Measurements from ENCODE around the gene THEMIS2.
A peak's percentile ranks its signal among the peaks of the same experiment; 100 is the strongest.
"Not testable (repeated sequence)": the region's sequence is repeated elsewhere in the genome, so short reads cannot be mapped to it uniquely, and the experiment has no call there.

Gene THEMIS2

DNA sequence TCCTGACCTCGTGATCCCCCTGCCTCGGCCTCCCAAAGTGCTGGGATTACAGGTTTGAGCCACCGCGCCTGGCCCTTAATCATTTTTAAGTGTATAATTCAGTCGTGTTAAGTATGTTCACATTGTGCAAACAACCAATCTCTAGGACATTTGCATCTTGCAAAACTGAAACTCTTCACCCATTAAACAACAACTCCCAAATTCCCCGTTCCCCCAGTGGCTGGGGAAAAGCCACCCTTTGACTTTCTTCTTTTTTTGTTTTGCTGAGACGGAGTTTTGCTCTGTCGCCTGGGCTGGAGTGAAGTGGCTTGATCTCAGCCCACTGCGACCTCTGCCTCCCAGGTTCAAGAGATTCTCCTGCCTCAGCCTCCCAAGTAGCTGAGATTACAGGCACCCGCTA is 6.5 kb upstream of the THEMIS2 start:
- Histone ChIP-seq H3K27me3 (replicated peaks; ENCODE audit: control insufficient read depth, insufficient read depth, low read length) (no peaks in the 10 kb centered on the region), H3K36me3 (ENCODE audit: control insufficient read depth, insufficient read depth, low read length) (no peaks in the 10 kb centered on the region), H3K4me3 (replicated peaks; ENCODE audit: low read depth, low read length) (no peak overlapping the region)
- DNase-seq (ENCODE audit: extremely low read depth, insufficient read length): no peak
- TF ChIP-seq, protein P1, sequence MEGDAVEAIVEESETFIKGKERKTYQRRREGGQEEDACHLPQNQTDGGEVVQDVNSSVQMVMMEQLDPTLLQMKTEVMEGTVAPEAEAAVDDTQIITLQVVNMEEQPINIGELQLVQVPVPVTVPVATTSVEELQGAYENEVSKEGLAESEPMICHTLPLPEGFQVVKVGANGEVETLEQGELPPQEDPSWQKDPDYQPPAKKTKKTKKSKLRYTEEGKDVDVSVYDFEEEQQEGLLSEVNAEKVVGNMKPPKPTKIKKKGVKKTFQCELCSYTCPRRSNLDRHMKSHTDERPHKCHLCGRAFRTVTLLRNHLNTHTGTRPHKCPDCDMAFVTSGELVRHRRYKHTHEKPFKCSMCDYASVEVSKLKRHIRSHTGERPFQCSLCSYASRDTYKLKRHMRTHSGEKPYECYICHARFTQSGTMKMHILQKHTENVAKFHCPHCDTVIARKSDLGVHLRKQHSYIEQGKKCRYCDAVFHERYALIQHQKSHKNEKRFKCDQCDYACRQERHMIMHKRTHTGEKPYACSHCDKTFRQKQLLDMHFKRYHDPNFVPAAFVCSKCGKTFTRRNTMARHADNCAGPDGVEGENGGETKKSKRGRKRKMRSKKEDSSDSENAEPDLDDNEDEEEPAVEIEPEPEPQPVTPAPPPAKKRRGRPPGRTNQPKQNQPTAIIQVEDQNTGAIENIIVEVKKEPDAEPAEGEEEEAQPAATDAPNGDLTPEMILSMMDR (IDR thresholded peaks at IDR 0.05; ENCODE audit: insufficient read depth, low read length, poor library complexity, severe bottlenecking): no peak

DNA sequence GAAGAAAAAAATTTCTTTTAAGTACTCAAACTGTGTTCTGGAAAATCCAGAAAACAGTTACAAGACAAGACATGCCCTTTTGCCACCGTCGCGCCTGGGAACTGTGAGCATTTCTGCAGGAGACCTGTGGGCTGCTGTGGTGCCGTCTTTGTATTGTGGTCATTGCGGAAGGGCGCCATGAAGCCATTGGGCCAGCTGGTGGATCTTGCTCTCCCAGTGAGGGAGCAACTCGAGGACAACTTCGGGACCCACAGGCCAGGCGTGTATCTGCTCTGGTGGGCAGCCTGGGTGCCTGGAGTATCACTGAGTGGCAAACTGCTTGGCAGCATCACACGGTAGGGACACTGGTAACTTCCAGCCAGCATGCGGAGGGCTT is 3.8 kb upstream of the THEMIS2 start:
- TF ChIP-seq, protein P1 (IDR thresholded peaks at IDR 0.05; ENCODE audit: insufficient read depth, low read length, poor library complexity, severe bottlenecking): no peak
- no peak overlapping the region for H3K4me3 ChIP-seq (replicated peaks; ENCODE audit: low read depth, low read length)
- no peaks in the 10 kb centered on the region for H3K27me3 ChIP-seq (replicated peaks; ENCODE audit: control insufficient read depth, insufficient read depth, low read length)
- DNase-seq (ENCODE audit: extremely low read depth, insufficient read length): no peak
- H3K36me3 ChIP-seq (ENCODE audit: control insufficient read depth, insufficient read depth, low read length): no peaks in the 10 kb centered on the region

- Histone ChIP-seq H3K36me3 (ENCODE audit: control insufficient read depth, insufficient read depth, low read length) (no peaks in the 10 kb centered on the region), H3K4me3 (replicated peaks; ENCODE audit: low read depth, low read length) (peak overlapping the region; percentile 34; the same call in 1 of the 2 replicates), H3K27me3 (replicated peaks; ENCODE audit: control insufficient read depth, insufficient read depth, low read length) (no peaks in the 10 kb centered on the region)
- DNase-seq (ENCODE audit: extremely low read depth, insufficient read length): peak; percentile 71
- TF ChIP-seq, protein P1 (IDR thresholded peaks at IDR 0.05; ENCODE audit: insufficient read depth, low read length, poor library complexity, severe bottlenecking): no peak
These were observed 3.2 kb upstream of the THEMIS2 start for GRCh38 chr1:27868932-27869718.

DNA sequence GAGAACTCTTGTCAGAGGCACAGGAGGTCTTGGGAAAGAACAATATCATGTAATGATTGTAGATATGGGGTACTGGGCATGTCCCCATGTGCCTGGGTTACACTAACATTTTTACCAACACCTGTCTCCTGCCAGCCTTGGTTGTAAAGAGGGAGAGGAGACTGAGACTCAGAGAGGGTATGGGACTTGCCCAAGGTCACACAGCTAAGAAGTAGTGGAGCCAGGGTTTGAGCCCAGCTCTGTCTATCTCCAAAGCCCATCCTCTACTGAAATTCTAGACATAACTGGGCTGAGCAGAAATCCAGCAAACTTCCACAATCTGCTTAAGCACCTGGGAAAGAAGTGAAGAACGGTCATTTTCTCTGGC is 2.6 kb upstream of the THEMIS2 start:
- TF ChIP-seq, protein P1 (IDR thresholded peaks at IDR 0.05; ENCODE audit: insufficient read depth, low read length, poor library complexity, severe bottlenecking): no peak
- Histone ChIP-seq H3K36me3 (ENCODE audit: control insufficient read depth, insufficient read depth, low read length) (no peaks in the 10 kb centered on the region), H3K4me3 (replicated peaks; ENCODE audit: low read depth, low read length) (no peak overlapping the region; the same call in 1 of the 2 replicates), H3K27me3 (replicated peaks; ENCODE audit: control insufficient read depth, insufficient read depth, low read length) (no peaks in the 10 kb centered on the region)
- no peak for DNase-seq (ENCODE audit: extremely low read depth, insufficient read length)

DNA sequence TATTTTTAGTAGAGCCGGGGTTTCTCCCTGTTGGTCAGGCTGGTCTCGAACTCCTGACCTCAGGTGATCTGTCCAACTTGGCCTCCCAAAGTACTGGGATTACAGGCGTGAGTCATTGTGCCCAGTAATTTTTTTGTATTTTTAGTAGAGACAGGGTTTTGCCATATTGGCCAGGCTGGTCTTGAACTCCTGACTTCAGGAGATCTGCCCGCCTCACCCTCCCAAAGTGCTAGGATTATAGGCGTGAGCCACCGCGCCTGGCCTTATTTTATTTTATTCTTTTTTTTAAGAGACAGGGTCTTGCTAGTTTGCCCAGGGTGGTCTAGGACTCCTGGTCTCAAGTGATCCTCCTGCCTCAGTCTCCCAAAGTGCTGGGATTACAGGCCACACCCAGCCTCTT is 1.3 kb upstream of the THEMIS2 start:
- H3K36me3 ChIP-seq (ENCODE audit: control insufficient read depth, insufficient read depth, low read length); DNase-seq (ENCODE audit: extremely low read depth, insufficient read length); H3K4me3 ChIP-seq (replicated peaks; ENCODE audit: low read depth, low read length); H3K27me3 ChIP-seq (replicated peaks; ENCODE audit: control insufficient read depth, insufficient read depth, low read length): not testable (repeated sequence)

GRCh38 chr1:27872802-27873551 is 633 bp downstream of the THEMIS2 start:
- Histone ChIP-seq H3K27me3 (replicated peaks; ENCODE audit: control insufficient read depth, insufficient read depth, low read length) (no peaks in the 10 kb centered on the region), H3K4me3 (replicated peaks; ENCODE audit: low read depth, low read length) (peak overlapping the region; percentile 96), H3K36me3 (ENCODE audit: control insufficient read depth, insufficient read depth, low read length) (peaks cover 13% of the 10 kb centered on the region)
- peak; percentile 68 for DNase-seq (ENCODE audit: extremely low read depth, insufficient read length)
- TF ChIP-seq, protein P1 (IDR thresholded peaks at IDR 0.05; ENCODE audit: insufficient read depth, low read length, poor library complexity, severe bottlenecking): no peak

Measured in GM06990 (cell line).